A549 (cell line): ENCODE data around the gene CRYM. TPM values are rescaled to one million over a fixed set of nuclear protein-coding genes. Genes with fewer than 3 reads are reported as not detected.

Experiments used
- ATAC-seq, 2 experiments: fragments of 200-7000 bp in 1 of 2; fragments of >200 bp in 1 of 2; cut with Nextera tagmentation in 1 of 2; cut with Tn5 transposase in 1 of 2; 3 replicates each; pipeline versions ENCODE4 v1.8.0 to v1.9.1; 2018 to 2020; ENCODE audit warnings: mild to moderate bottlenecking in 1 of 2, moderate library complexity in 1 of 2
- CTCF ChIA-PET: fragments of 300-600 bp; sonication (Branson Sonifier 250); formaldehyde crosslinking; extraction: SDS; loops from one replicate; lab custom pipeline; 2021; ENCODE audit warnings: antibody characterized with exemption, inconsistent platforms; lab: Yijun Ruan, JAX
- POLR2A ChIA-PET: fragments of 350-600 bp; formaldehyde crosslinking; extraction: SDS; loops from one replicate; lab custom pipeline; 2021; ENCODE audit warnings: antibody characterized with exemption, inconsistent platforms; lab: Yijun Ruan, JAX
- DNase-seq, 2 experiments: peaks; one replicate each; pipeline versions ENCODE4 v3.0.0 to v3.0.0-alpha.2; 2011 to 2016; ENCODE audit warnings: low read depth in 1 of 2, low spot score in 1 of 2
- FAIRE-seq: peaks from 2 replicates; lab custom pipeline; 2011; peaks lifted over from hg19 to GRCh38; lab: Jason Lieb, UNC
- H3K27ac ChIP-seq, 2 experiments: fragments of >200 bp; sonication (Bioruptor Twin); formaldehyde crosslinking; 3 replicates each; pipeline ENCODE4 v1.5.1; 2016 to 2017
- H3K4me1 ChIP-seq: fragments of >200 bp; sonication (Bioruptor Twin); formaldehyde crosslinking; 3 replicates; pipeline ENCODE4 v1.6.1; 2016
- H3K4me2 ChIP-seq: fragments of >200 bp; sonication (Bioruptor Twin); formaldehyde crosslinking; 3 replicates; pipeline ENCODE4 v1.6.1; 2016
- H3K4me3 ChIP-seq: fragments of >200 bp; sonication (Bioruptor Twin); formaldehyde crosslinking; 3 replicates; pipeline ENCODE4 v1.5.1; 2016
- H3K9me3 ChIP-seq: fragments of >200 bp; sonication (Bioruptor Twin); formaldehyde crosslinking; 3 replicates; pipeline ENCODE4 v1.6.1; 2016
- BCL3 ChIP-seq: fragments of >200 bp; sonication (Bioruptor Twin); formaldehyde crosslinking; IDR thresholded peaks from 3 replicates; pipeline ENCODE4 v1.6.1; 2016
- BHLHE40 ChIP-seq: IDR thresholded peaks from 2 replicates; pipeline ENCODE4 v1.6.1; 2012; ENCODE audit warnings: low read depth, low read length, inconsistent platforms
- CBX2 ChIP-seq: fragments of 200-600 bp; sonication (generic); IDR thresholded peaks from 2 replicates; pipeline ENCODE4 v1.6.1; 2016; ENCODE audit warnings: low read depth, mild to moderate bottlenecking, borderline replicate concordance
- CEBPB ChIP-seq, 2 experiments: fragments of >200 bp in 1 of 2; sonication (Bioruptor Twin) in 1 of 2; formaldehyde crosslinking in 1 of 2; IDR thresholded peaks; 2 replicates each; pipeline ENCODE4 v1.6.1; 2012 to 2016
- CHD4 ChIP-seq: fragments of 200-600 bp; sonication (generic); IDR thresholded peaks from 2 replicates; pipeline ENCODE4 v1.6.1; 2016; ENCODE audit warnings: antibody characterized with exemption, mild to moderate bottlenecking, borderline replicate concordance
- E2F6 ChIP-seq: IDR thresholded peaks from 2 replicates; pipeline ENCODE4 v1.6.1; 2012; ENCODE audit warnings: low read depth, borderline replicate concordance
- ESRRA ChIP-seq: fragments of 150-350 bp; IDR thresholded peaks from 2 replicates; pipeline ENCODE4 v1.6.1; 2014; ENCODE audit warnings: mild to moderate bottlenecking, low read length, borderline replicate concordance
- FOSB ChIP-seq: fragments of 250-450 bp; sonication (Bioruptor Pico); IDR thresholded peaks from 2 replicates; pipeline ENCODE4 v1.5.0; 2020; ENCODE audit warnings: mild to moderate bottlenecking, moderate library complexity
- HDAC2 ChIP-seq: fragments of 200-600 bp; sonication (generic); IDR thresholded peaks from 2 replicates; pipeline ENCODE4 v1.6.1; 2016
- HOXB13 ChIP-seq: fragments of 250-450 bp; sonication (Bioruptor Pico); IDR thresholded peaks from 2 replicates; pipeline ENCODE4 v1.5.0; 2020; ENCODE audit warnings: low read depth, mild to moderate bottlenecking, moderate library complexity
- JUNB ChIP-seq: fragments of >200 bp; sonication (Bioruptor Twin); formaldehyde crosslinking; IDR thresholded peaks from 2 replicates; pipeline ENCODE4 v1.6.1; 2016
- KDM1A ChIP-seq: fragments of 200-600 bp; sonication (generic); IDR thresholded peaks from 2 replicates; pipeline ENCODE4 v1.6.1; 2016; ENCODE audit warnings: low read depth, mild to moderate bottlenecking
- KDM5A ChIP-seq: fragments of 200-600 bp; sonication (generic); IDR thresholded peaks from 2 replicates; pipeline ENCODE4 v1.6.1; 2016; ENCODE audit warnings: antibody characterized with exemption, mild to moderate bottlenecking
- MAFK ChIP-seq: fragments of 450-650 bp; IDR thresholded peaks from 2 replicates; pipeline ENCODE4 v1.6.1; 2014; ENCODE audit not compliant: partially characterized antibody
- NPAS2 ChIP-seq: fragments of 250-450 bp; sonication (Bioruptor Pico); IDR thresholded peaks from 2 replicates; pipeline ENCODE4 v1.8.0; 2022; ENCODE audit warnings: mild to moderate bottlenecking, moderate library complexity, borderline replicate concordance
- NR3C1 ChIP-seq: fragments of >200 bp; sonication (Bioruptor Twin); formaldehyde crosslinking; IDR thresholded peaks from 3 replicates; pipeline ENCODE4 v1.6.1; 2017
- PHF8 ChIP-seq: fragments of 200-600 bp; sonication (generic); IDR thresholded peaks from 2 replicates; pipeline ENCODE4 v1.6.1; 2016; ENCODE audit warnings: low read depth, mild to moderate bottlenecking, antibody characterized with exemption, moderate library complexity, borderline replicate concordance
- POLR2A ChIP-seq: IDR thresholded peaks from 2 replicates; pipeline ENCODE4 v1.6.1; 2012; ENCODE audit warnings: mild to moderate bottlenecking, low read length
- RAD21 ChIP-seq, 2 experiments: fragments of >200 bp in 1 of 2; sonication (Bioruptor Twin) in 1 of 2; formaldehyde crosslinking in 1 of 2; IDR thresholded peaks in 1 of 2; conservative IDR thresholded peaks in 1 of 2; 2 replicates in 1 of 2; 3 replicates in 1 of 2; pipeline ENCODE4 v1.6.1; 2012 to 2018; ENCODE audit warnings: inconsistent platforms in 1 of 2
- RARB ChIP-seq: fragments of 250-450 bp; sonication (Bioruptor Pico); IDR thresholded peaks from 2 replicates; pipeline ENCODE4 v1.8.0; 2021; ENCODE audit warnings: mild to moderate bottlenecking, moderate library complexity
- RFX5 ChIP-seq: fragments of 450-650 bp; IDR thresholded peaks from 2 replicates; pipeline ENCODE4 v1.7.1; 2014; ENCODE audit warnings: antibody characterized with exemption, mild to moderate bottlenecking, moderate library complexity
- RNF2 ChIP-seq: fragments of 200-600 bp; sonication (generic); IDR thresholded peaks from 2 replicates; pipeline ENCODE4 v1.6.1; 2016; ENCODE audit warnings: low read depth, mild to moderate bottlenecking, antibody characterized with exemption, moderate library complexity, borderline replicate concordance
- TP53 ChIP-seq: fragments of 250-450 bp; sonication (Bioruptor Pico); IDR thresholded peaks from 2 replicates; pipeline ENCODE4 v1.5.0; 2021; ENCODE audit warnings: mild to moderate bottlenecking, moderate library complexity
- ZNF302 ChIP-seq: fragments of 250-450 bp; sonication (Bioruptor Pico); IDR thresholded peaks from 2 replicates; pipeline ENCODE4 v1.9.0; 2021; ENCODE audit warnings: inconsistent platforms, mild to moderate bottlenecking, moderate library complexity
- WGBS: methylation state at CpG from one replicate; pipeline ENCODE4 v1.1.6; 2017; ENCODE audit errors: missing lambda C conversion rate; 5-methylcytosine and 5-hydroxymethylcytosine counted together
- polyA plus RNA-seq, 4 experiments: library from polyadenylated mRNA; depleted of rRNA in 3 of 4; stranded (reverse); fragments of >200 nt; fragmentation: RNase III in 1 of 4; extraction: RNeasy Plus Mini Kit Qiagen cat#74134 plus additional on column Dnase treatment in 1 of 4; gene quantifications; 2 replicates in 3 of 4; 3 replicates in 1 of 4; pipeline ENCODE4 v1.2.3, GENCODE V29; 2011 to 2017
- TF ChIP-seq, protein P1 (sequence below): fragments of >200 bp; sonication (Bioruptor Twin); formaldehyde crosslinking; IDR thresholded peaks from 2 replicates; pipeline ENCODE4 v1.6.1; 2016
- TF ChIP-seq, protein P2 (sequence below): IDR thresholded peaks from 2 replicates; pipeline ENCODE4 v1.6.1; 2012
- TF ChIP-seq, protein P3 (sequence below): fragments of 150-350 bp; IDR thresholded peaks from 2 replicates; pipeline ENCODE4 v1.6.1; 2014; ENCODE audit warnings: low read depth, mild to moderate bottlenecking, low read length
- TF ChIP-seq, protein P4 (sequence below): fragments of 200-600 bp; sonication (generic); IDR thresholded peaks from 2 replicates; pipeline ENCODE4 v1.6.1; 2016; ENCODE audit warnings: antibody characterized with exemption, mild to moderate bottlenecking, moderate library complexity

Gene CRYM
- polyA plus RNA-seq, 2 of the 4 experiments (the other 2 are of a cell fraction) = 0.98 to 3.1 TPM

DNA sequence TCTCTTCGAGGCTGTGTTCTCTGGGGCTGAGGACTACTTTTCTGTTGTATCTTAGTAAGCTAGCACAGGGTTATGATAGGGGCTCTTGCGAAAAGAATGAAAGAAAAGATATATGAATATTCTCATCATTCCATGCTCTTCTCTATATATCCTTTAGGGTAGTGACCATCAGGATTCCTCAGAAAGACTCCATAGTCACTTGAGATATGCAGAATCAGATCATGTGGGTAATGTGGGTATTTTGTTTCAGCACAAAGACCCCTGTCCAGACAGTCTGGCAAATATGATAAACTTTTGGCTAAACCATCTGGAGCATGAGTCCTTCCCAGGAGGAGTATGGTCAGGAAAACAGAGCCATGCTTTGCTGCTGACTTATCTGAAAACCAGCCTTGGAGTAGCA is 21.5 kb downstream of the CRYM start:
- CTCF ChIA-PET = interaction anchor here (1.5 to 4.5 kb wide), 2 partner anchors 44 to 69 kb away, joined by 8 to 18 read pairs; no protein-coding TSS in a partner anchor
- DNase-seq = no peak
- WGBS = 84% methylated on average over 2 of the region's 2 CpGs
- H3K4me1 ChIP-seq = peaks cover 23% of the 10 kb centered on the region
- FAIRE-seq = no peak
- H3K27ac ChIP-seq = no peak overlapping the region
- no peaks in the 10 kb centered on the region for H3K9me3 ChIP-seq
- H3K4me3 ChIP-seq = no peak overlapping the region
- TF ChIP-seq CEBPB (IDR thresholded peaks at IDR 0.05) (no peak), JUNB (no peak), RFX5 (no peak), NPAS2 (CRISPR knock-in tag) (no peak), HOXB13 (CRISPR knock-in tag) (no peak), RNF2 (no peak), POLR2A (no peak), KDM1A (no peak), MAFK (no peak), PHF8 (no peak), CBX2 (no peak), CHD4 (no peak), RAD21 (conservative IDR thresholded peaks at IDR 0.05 in 1 of 2, IDR thresholded peaks at IDR 0.05 in 1 of 2) (no peak)
- TF ChIP-seq, protein P1, sequence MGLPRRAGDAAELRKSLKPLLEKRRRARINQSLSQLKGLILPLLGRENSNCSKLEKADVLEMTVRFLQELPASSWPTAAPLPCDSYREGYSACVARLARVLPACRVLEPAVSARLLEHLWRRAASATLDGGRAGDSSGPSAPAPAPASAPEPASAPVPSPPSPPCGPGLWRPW = no peak
- TF ChIP-seq, protein P2, sequence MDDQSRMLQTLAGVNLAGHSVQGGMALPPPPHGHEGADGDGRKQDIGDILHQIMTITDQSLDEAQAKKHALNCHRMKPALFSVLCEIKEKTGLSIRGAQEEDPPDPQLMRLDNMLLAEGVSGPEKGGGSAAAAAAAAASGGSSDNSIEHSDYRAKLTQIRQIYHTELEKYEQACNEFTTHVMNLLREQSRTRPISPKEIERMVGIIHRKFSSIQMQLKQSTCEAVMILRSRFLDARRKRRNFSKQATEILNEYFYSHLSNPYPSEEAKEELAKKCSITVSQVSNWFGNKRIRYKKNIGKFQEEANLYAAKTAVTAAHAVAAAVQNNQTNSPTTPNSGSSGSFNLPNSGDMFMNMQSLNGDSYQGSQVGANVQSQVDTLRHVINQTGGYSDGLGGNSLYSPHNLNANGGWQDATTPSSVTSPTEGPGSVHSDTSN = no peak
- TF ChIP-seq, protein P3, sequence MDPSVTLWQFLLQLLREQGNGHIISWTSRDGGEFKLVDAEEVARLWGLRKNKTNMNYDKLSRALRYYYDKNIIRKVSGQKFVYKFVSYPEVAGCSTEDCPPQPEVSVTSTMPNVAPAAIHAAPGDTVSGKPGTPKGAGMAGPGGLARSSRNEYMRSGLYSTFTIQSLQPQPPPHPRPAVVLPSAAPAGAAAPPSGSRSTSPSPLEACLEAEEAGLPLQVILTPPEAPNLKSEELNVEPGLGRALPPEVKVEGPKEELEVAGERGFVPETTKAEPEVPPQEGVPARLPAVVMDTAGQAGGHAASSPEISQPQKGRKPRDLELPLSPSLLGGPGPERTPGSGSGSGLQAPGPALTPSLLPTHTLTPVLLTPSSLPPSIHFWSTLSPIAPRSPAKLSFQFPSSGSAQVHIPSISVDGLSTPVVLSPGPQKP = no peak
- POLR2A ChIA-PET = no interaction called here
- ATAC-seq = no peak
- no peak overlapping the region for H3K4me2 ChIP-seq

DNA sequence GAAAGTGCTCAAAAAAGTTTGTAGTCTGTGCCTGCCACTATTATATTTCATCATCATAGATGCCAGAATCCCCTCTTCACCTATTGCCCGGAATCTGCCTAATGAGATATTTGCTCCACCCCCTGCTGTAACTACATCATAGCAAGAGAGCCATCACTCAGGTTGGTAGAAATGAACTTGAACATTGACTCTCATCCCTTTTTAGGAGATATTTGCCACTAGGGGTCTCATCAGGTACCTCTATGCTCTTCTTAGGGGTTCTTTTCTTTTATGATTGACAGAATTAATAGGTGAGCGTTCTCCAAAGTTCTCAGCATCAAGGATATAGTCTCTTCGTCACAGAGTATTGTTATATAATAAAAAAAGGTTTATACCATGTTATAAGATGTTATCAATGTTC is 24.6 kb downstream of the CRYM start:
- H3K4me1 ChIP-seq = no peaks in the 10 kb centered on the region
- 89% methylated on average over 3 of the region's 3 CpGs for WGBS
- no peak overlapping the region for H3K4me2 ChIP-seq
- ATAC-seq (no peak), DNase-seq (no peak), FAIRE-seq (no peak)
- no peak overlapping the region for H3K4me3 ChIP-seq
- no peak overlapping the region for H3K27ac ChIP-seq
- TF ChIP-seq RFX5 = no peak
- TF ChIP-seq ESRRA = no peak
- TF ChIP-seq NR3C1 = no peak
- no peak for TF ChIP-seq E2F6
- no peak for TF ChIP-seq BHLHE40
- TF ChIP-seq, protein P4, sequence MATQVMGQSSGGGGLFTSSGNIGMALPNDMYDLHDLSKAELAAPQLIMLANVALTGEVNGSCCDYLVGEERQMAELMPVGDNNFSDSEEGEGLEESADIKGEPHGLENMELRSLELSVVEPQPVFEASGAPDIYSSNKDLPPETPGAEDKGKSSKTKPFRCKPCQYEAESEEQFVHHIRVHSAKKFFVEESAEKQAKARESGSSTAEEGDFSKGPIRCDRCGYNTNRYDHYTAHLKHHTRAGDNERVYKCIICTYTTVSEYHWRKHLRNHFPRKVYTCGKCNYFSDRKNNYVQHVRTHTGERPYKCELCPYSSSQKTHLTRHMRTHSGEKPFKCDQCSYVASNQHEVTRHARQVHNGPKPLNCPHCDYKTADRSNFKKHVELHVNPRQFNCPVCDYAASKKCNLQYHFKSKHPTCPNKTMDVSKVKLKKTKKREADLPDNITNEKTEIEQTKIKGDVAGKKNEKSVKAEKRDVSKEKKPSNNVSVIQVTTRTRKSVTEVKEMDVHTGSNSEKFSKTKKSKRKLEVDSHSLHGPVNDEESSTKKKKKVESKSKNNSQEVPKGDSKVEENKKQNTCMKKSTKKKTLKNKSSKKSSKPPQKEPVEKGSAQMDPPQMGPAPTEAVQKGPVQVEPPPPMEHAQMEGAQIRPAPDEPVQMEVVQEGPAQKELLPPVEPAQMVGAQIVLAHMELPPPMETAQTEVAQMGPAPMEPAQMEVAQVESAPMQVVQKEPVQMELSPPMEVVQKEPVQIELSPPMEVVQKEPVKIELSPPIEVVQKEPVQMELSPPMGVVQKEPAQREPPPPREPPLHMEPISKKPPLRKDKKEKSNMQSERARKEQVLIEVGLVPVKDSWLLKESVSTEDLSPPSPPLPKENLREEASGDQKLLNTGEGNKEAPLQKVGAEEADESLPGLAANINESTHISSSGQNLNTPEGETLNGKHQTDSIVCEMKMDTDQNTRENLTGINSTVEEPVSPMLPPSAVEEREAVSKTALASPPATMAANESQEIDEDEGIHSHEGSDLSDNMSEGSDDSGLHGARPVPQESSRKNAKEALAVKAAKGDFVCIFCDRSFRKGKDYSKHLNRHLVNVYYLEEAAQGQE = no peak
- no peak for TF ChIP-seq FOSB (CRISPR knock-in tag)
- TF ChIP-seq HDAC2 = no peak
- TF ChIP-seq RARB (CRISPR knock-in tag) = no peak
- TF ChIP-seq TP53 (CRISPR knock-in tag) = no peak
- no peak for TF ChIP-seq MAFK
- TF ChIP-seq BCL3 = no peak
- TF ChIP-seq PHF8 = no peak
- no peak for TF ChIP-seq ZNF302 (CRISPR knock-in tag)
- TF ChIP-seq KDM5A = no peak
- no peak for TF ChIP-seq JUNB
- CTCF ChIA-PET = interaction anchor here (1.3 kb wide), 1 partner anchor 12 kb away, joined by 5 read pairs; no protein-coding TSS in a partner anchor
- POLR2A ChIA-PET = no interaction called here
- no peaks in the 10 kb centered on the region for H3K9me3 ChIP-seq
